ENCODE measurements around the gene FCRL2.
"Not testable (repeated sequence)": the region's sequence is repeated elsewhere in the genome, so short reads cannot be mapped to it uniquely, and the experiment has no call there.

The FCRL2 gene

GRCh38 chr1:157758018-157758417, 18.9 kb downstream of the FCRL2 start:
- no peak for DNase-seq (ENCODE audit: low read depth)
- no peak for TF ChIP-seq CTCF (IDR thresholded peaks at IDR 0.05; ENCODE audit: low read depth, low read length, missing control alignments)
- H3K4me3 ChIP-seq (ENCODE audit: low read depth, low read length), result no peak overlapping the region
- in situ Hi-C loops (cut with HindIII; ENCODE audit: low sequenced_read_pairs), result no loop called here

- in situ Hi-C loops (cut with HindIII; ENCODE audit: low sequenced_read_pairs), result no loop called here
- no peak for DNase-seq (ENCODE audit: low read depth)
- no peak overlapping the region for H3K4me3 ChIP-seq (ENCODE audit: low read depth, low read length)
- TF ChIP-seq CTCF (IDR thresholded peaks at IDR 0.05; ENCODE audit: low read depth, low read length, missing control alignments), result no peak
These were observed 23.3 kb downstream of the FCRL2 start for GRCh38 chr1:157753611-157754010.

DNA sequence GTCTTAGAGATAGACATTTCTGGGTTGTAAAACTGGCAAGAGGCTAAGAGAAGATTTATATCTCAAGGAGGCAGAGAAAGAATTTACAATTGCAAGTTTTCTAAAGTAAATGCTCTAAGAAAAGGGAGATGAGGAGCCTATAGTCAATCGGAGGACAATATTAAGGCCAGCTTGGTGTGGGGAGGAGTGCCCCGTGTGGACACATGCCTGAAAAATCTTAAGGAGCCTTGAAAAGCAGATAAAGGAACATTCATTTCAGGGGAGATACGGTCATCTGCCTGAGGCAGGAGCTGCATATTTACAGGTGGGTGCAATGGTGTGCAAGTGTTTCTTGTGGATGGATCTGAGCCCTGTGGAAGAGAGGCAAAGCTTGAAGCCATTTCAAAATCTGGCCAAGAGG, 25.6 kb downstream of the FCRL2 start:
- no peak for DNase-seq (ENCODE audit: low read depth)
- no peak overlapping the region for H3K4me3 ChIP-seq (ENCODE audit: low read depth, low read length)
- no peak for TF ChIP-seq CTCF (IDR thresholded peaks at IDR 0.05; ENCODE audit: low read depth, low read length, missing control alignments)
- in situ Hi-C loops (cut with HindIII; ENCODE audit: low sequenced_read_pairs), result no loop called here

DNA sequence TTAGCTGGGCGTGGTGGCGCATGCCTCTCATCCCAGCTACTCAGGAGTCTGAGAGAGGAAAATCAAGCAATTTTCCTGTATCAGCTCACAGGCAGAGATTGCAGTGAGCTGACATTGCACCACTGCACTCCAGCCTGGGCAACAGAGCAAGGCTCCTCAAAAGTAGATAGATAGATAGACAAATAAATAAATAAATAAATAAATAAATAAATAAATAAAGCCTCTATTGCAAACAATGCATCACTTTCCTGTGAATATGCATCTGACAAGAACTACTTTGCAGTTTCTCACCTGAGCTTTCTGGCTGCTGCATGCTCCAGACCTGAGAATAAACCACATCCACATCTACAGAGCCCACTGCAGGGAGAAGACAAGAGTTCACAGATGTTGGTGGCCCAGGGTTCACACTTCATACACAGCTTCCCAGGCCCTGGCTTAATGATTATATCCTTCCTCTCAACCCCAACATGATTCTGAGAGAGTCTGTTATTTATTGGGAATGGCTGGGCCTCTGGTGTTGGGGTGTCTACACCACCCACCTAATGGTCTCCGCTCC, 28.6 kb downstream of the FCRL2 start:
- no peak for TF ChIP-seq CTCF (IDR thresholded peaks at IDR 0.05; ENCODE audit: low read depth, low read length, missing control alignments)
- in situ Hi-C loops (cut with HindIII; ENCODE audit: low sequenced_read_pairs), result no loop called here
- DNase-seq (ENCODE audit: low read depth), result no peak
- H3K4me3 ChIP-seq (ENCODE audit: low read depth, low read length), result no peak overlapping the region

DNA sequence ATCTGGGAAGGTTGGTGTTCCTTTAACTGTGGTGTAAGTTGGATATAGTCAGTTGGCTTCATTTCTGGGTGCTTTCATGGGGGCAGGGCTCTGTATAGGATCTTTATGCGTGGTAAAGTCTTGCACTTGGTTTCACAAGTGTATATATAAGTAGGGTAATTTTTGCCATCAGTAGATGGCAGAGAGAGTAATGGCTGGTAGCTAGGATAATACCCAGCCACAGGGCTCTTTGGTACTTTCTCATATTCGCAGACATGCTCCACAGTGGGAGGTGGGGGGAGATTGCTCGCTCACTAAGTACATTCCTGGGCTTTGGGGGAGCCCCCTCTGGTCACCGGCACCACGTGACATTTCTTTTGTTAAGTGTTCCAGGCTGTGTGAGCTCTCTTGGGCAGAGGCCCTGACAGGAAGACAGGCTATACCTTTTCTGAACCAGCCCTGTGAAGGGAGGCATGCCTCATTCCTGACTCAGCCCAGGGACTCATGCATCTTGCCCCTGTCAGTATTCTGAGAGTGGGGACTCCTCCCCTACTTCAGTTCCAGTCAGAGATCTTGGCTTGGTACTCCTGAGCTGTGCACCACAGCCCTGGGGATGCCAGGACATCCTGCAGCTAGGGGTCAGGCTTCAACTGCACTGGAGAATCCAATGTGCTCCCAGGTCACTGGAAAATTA, 37.6 kb downstream of the FCRL2 start:
- DNase-seq (ENCODE audit: low read depth), result no peak
- TF ChIP-seq CTCF (IDR thresholded peaks at IDR 0.05; ENCODE audit: low read depth, low read length, missing control alignments), result no peak
- in situ Hi-C loops (cut with HindIII; ENCODE audit: low sequenced_read_pairs), result no loop called here
- H3K4me3 ChIP-seq (ENCODE audit: low read depth, low read length), result no peak overlapping the region

DNA sequence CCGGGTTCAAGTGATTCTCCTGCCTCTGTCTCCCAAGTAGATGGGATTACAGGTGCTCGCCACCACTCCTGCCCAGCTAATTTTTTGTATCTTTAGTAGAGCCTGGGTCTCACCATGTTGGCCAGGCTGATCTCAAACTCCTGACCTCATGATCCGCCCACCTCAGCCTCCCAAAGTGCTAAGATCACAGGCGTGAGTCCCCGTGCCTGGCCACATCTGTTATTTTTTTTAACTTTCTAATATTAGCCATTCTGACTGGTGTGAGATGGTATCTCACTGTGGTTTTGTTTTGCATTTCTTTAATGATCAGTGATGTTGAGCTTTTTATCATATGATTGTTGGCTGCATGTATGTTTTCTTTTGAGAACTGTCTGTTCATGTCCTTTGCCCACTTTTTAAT, 40.9 kb downstream of the FCRL2 start:
- in situ Hi-C loops (cut with HindIII; ENCODE audit: low sequenced_read_pairs); DNase-seq (ENCODE audit: low read depth); H3K4me3 ChIP-seq (ENCODE audit: low read depth, low read length): not testable (repeated sequence)

- in situ Hi-C loops (cut with HindIII; ENCODE audit: low sequenced_read_pairs), result no loop called here
- TF ChIP-seq CTCF (IDR thresholded peaks at IDR 0.05; ENCODE audit: low read depth, low read length, missing control alignments), result no peak
- no peak for DNase-seq (ENCODE audit: low read depth)
- no peak overlapping the region for H3K4me3 ChIP-seq (ENCODE audit: low read depth, low read length)
These were observed 42.6 kb downstream of the FCRL2 start for GRCh38 chr1:157734321-157734720.
